Brain microvascular endothelial cell (primary cell): ENCODE data around the gene MRPL10.
"Not testable (repeated sequence)": the region's sequence is repeated elsewhere in the genome, so short reads cannot be mapped to it uniquely, and the experiment has no call there.

ENCODE experiments used
- DNase-seq: peaks from one replicate; pipeline ENCODE4 v3.0.0-alpha.2; 2020
- H3K27ac ChIP-seq: fragments of 250-450 bp; sonication (Bioruptor Pico); 2 replicates; pipeline ENCODE4 v1.5.1; 2020; ENCODE audit warnings: mild to moderate bottlenecking, moderate library complexity
- H3K27me3 ChIP-seq: fragments of 250-450 bp; sonication (Bioruptor Pico); replicated peaks from 2 replicates; pipeline ENCODE4 v1.5.1; 2020; ENCODE audit warnings: mild to moderate bottlenecking
- H3K36me3 ChIP-seq: fragments of 250-450 bp; sonication (Bioruptor Pico); replicated peaks from 2 replicates; pipeline ENCODE4 v1.5.1; 2020; ENCODE audit warnings: mild to moderate bottlenecking
- H3K4me3 ChIP-seq: 2 replicates; pipeline ENCODE4 v1.5.1; 2011; ENCODE audit warnings: low read depth, mild to moderate bottlenecking, control low read depth, low read length, moderate library complexity
- CTCF ChIP-seq: IDR thresholded peaks from 2 replicates; pipeline ENCODE4 v1.5.1; 2011; ENCODE audit warnings: low read depth, mild to moderate bottlenecking, moderate library complexity, low read length, control low read depth, inconsistent platforms; ENCODE audit errors: missing control alignments
- in situ Hi-C: cut with HindIII; loops from 2 replicates; pipeline ENCODE4 v1.10.0; 2017; ENCODE audit warnings: low sequenced_read_pairs, low pct_ligation_motif_present

MRPL10 gene

GRCh38 chr17:47778184-47778635, 53.1 kb downstream of the MRPL10 start:
- H3K27me3 ChIP-seq, result peaks cover 24% of the 10 kb centered on the region

GRCh38 chr17:47776330-47777197, 54.8 kb downstream of the MRPL10 start:
- in situ Hi-C loops, result no loop called here
- Histone ChIP-seq H3K27me3 (peaks cover 23% of the 10 kb centered on the region), H3K4me3 (no peak overlapping the region), H3K27ac (no peak overlapping the region), H3K36me3 (no peaks in the 10 kb centered on the region)
- DNase-seq, result peak; percentile 33
- peak; percentile 84 for TF ChIP-seq CTCF

More at GRCh38 chr17:47778184-47778635, 53.1 kb downstream of the MRPL10 start:
- no peak for TF ChIP-seq CTCF
- H3K4me3 ChIP-seq, result no peak overlapping the region
- no peak overlapping the region for H3K27ac ChIP-seq
- in situ Hi-C loops, result no loop called here
- DNase-seq, result no peak
- H3K36me3 ChIP-seq, result no peaks in the 10 kb centered on the region

- no peak for TF ChIP-seq CTCF
- Histone ChIP-seq H3K4me3 (no peak overlapping the region), H3K27me3 (peaks cover 20% of the 10 kb centered on the region), H3K36me3 (no peaks in the 10 kb centered on the region), H3K27ac (no peak overlapping the region)
- in situ Hi-C loops, result no loop called here
- DNase-seq, result no peak
These were observed 56.3 kb downstream of the MRPL10 start for GRCh38 chr17:47774987-47775580.

- DNase-seq, result no peak
- Histone ChIP-seq H3K27me3 (peaks cover 16% of the 10 kb centered on the region), H3K27ac (no peak overlapping the region), H3K4me3 (no peak overlapping the region), H3K36me3 (no peaks in the 10 kb centered on the region)
- in situ Hi-C loops, result no loop called here
- TF ChIP-seq CTCF, result no peak
These were observed 57.0 kb downstream of the MRPL10 start for GRCh38 chr17:47774331-47774730.

- in situ Hi-C loops, DNase-seq, H3K4me3 ChIP-seq, H3K27ac ChIP-seq, H3K36me3 ChIP-seq: not testable (repeated sequence)
- peaks cover 12% of the 10 kb centered on the region for H3K27me3 ChIP-seq
These were observed 57.7 kb downstream of the MRPL10 start for GRCh38 chr17:47773649-47774048.
